ENCODE measurements around the gene TMEFF2. TPM values are rescaled to one million over a fixed set of nuclear protein-coding genes. Genes with fewer than 3 reads are reported as not detected.

The TMEFF2 gene
- total and polyA plus RNA-seq, 9 donors = 7.7 to 35.3 (median 28.2) TPM

GRCh38 chr2:191985740-191986139, 209.0 kb downstream of the TMEFF2 start:
- Histone ChIP-seq H3K27ac (ENCODE audit: low read length) (no peak overlapping the region), H3K9me3 (replicated peaks; ENCODE audit: control insufficient read depth, low read depth, low read length) (no peaks in the 10 kb centered on the region), H3K4me3 (ENCODE audit: low read length) (no peak overlapping the region), H3K4me1 (ENCODE audit: control insufficient read depth, insufficient read depth, low read length) (no peaks in the 10 kb centered on the region), H3K36me3 (ENCODE audit: control insufficient read depth, insufficient read depth, low read length) (peaks cover 4% of the 10 kb centered on the region), H3K27me3 (ENCODE audit: control insufficient read depth, insufficient read depth, low read length) (no peaks in the 10 kb centered on the region)
- DNase-seq = no peak
- WGBS (ENCODE audit: insufficient coverage) = no CpG with 5 or more reads among the region's 2 CpGs

GRCh38 chr2:191983591-191983990, 211.1 kb downstream of the TMEFF2 start:
- WGBS (ENCODE audit: insufficient coverage) = no CpG with 5 or more reads among the region's 1 CpG
- Histone ChIP-seq H3K36me3 (ENCODE audit: control insufficient read depth, insufficient read depth, low read length) (peaks cover 4% of the 10 kb centered on the region), H3K27ac (ENCODE audit: low read length) (no peak overlapping the region), H3K4me3 (ENCODE audit: low read length) (no peak overlapping the region), H3K4me1 (ENCODE audit: control insufficient read depth, insufficient read depth, low read length) (no peaks in the 10 kb centered on the region), H3K9me3 (replicated peaks; ENCODE audit: control insufficient read depth, low read depth, low read length) (no peaks in the 10 kb centered on the region), H3K27me3 (ENCODE audit: control insufficient read depth, insufficient read depth, low read length) (no peaks in the 10 kb centered on the region)
- DNase-seq = no peak

GRCh38 chr2:191983186-191983585, 211.5 kb downstream of the TMEFF2 start:
- H3K9me3 ChIP-seq (replicated peaks; ENCODE audit: control insufficient read depth, low read depth, low read length) = no peaks in the 10 kb centered on the region

GRCh38 chr2:191981706-191982105, 213.0 kb downstream of the TMEFF2 start:
- Histone ChIP-seq H3K36me3 (ENCODE audit: control insufficient read depth, insufficient read depth, low read length) (peaks cover under 1% of the 10 kb centered on the region), H3K4me3 (ENCODE audit: low read length) (no peak overlapping the region), H3K27ac (ENCODE audit: low read length) (no peak overlapping the region), H3K4me1 (ENCODE audit: control insufficient read depth, insufficient read depth, low read length) (no peaks in the 10 kb centered on the region), H3K27me3 (ENCODE audit: control insufficient read depth, insufficient read depth, low read length) (no peaks in the 10 kb centered on the region), H3K9me3 (replicated peaks; ENCODE audit: control insufficient read depth, low read depth, low read length) (no peaks in the 10 kb centered on the region)
- no CpG with 5 or more reads among the region's 5 CpGs for WGBS (ENCODE audit: insufficient coverage)
- DNase-seq = no peak

More at GRCh38 chr2:191983186-191983585, 211.5 kb downstream of the TMEFF2 start:
- no peak for DNase-seq
- H3K4me1 ChIP-seq (ENCODE audit: control insufficient read depth, insufficient read depth, low read length) = no peaks in the 10 kb centered on the region
- no peak overlapping the region for H3K4me3 ChIP-seq (ENCODE audit: low read length)
- H3K27ac ChIP-seq (ENCODE audit: low read length) = no peak overlapping the region
- no peaks in the 10 kb centered on the region for H3K27me3 ChIP-seq (ENCODE audit: control insufficient read depth, insufficient read depth, low read length)
- peaks cover 4% of the 10 kb centered on the region for H3K36me3 ChIP-seq (ENCODE audit: control insufficient read depth, insufficient read depth, low read length)

- H3K27ac ChIP-seq (ENCODE audit: low read length) = no peak overlapping the region
- no peaks in the 10 kb centered on the region for H3K9me3 ChIP-seq (replicated peaks; ENCODE audit: control insufficient read depth, low read depth, low read length)
- 100% methylated on average over 2 of the region's 3 CpGs for WGBS (ENCODE audit: insufficient coverage)
- H3K27me3 ChIP-seq (ENCODE audit: control insufficient read depth, insufficient read depth, low read length) = no peaks in the 10 kb centered on the region
- H3K4me1 ChIP-seq (ENCODE audit: control insufficient read depth, insufficient read depth, low read length) = no peaks in the 10 kb centered on the region
- no peak overlapping the region for H3K4me3 ChIP-seq (ENCODE audit: low read length)
- H3K36me3 ChIP-seq (ENCODE audit: control insufficient read depth, insufficient read depth, low read length) = no peaks in the 10 kb centered on the region
- no peak for DNase-seq
Measured at GRCh38 chr2:191980483-191980882, 214.2 kb downstream of the TMEFF2 start.

- H3K36me3 ChIP-seq (ENCODE audit: control insufficient read depth, insufficient read depth, low read length) = no peaks in the 10 kb centered on the region
- H3K9me3 ChIP-seq (replicated peaks; ENCODE audit: control insufficient read depth, low read depth, low read length) = no peaks in the 10 kb centered on the region
- H3K4me1 ChIP-seq (ENCODE audit: control insufficient read depth, insufficient read depth, low read length) = no peaks in the 10 kb centered on the region
- no peak for DNase-seq
- no peak overlapping the region for H3K4me3 ChIP-seq (ENCODE audit: low read length)
- no CpG with 5 or more reads among the region's 2 CpGs for WGBS (ENCODE audit: insufficient coverage)
- H3K27me3 ChIP-seq (ENCODE audit: control insufficient read depth, insufficient read depth, low read length) = no peaks in the 10 kb centered on the region
- no peak overlapping the region for H3K27ac ChIP-seq (ENCODE audit: low read length)
Measured at GRCh38 chr2:191979221-191979730, 215.5 kb downstream of the TMEFF2 start.

GRCh38 chr2:191977754-191978153, 217.0 kb downstream of the TMEFF2 start:
- no peak overlapping the region for H3K4me3 ChIP-seq (ENCODE audit: low read length)
- DNase-seq = peak; percentile 36
- H3K27me3 ChIP-seq (ENCODE audit: control insufficient read depth, insufficient read depth, low read length) = no peaks in the 10 kb centered on the region
- H3K9me3 ChIP-seq (replicated peaks; ENCODE audit: control insufficient read depth, low read depth, low read length) = no peaks in the 10 kb centered on the region
- no peak overlapping the region for H3K27ac ChIP-seq (ENCODE audit: low read length)
- no CpG with 5 or more reads among the region's 1 CpG for WGBS (ENCODE audit: insufficient coverage)
- no peaks in the 10 kb centered on the region for H3K4me1 ChIP-seq (ENCODE audit: control insufficient read depth, insufficient read depth, low read length)
- H3K36me3 ChIP-seq (ENCODE audit: control insufficient read depth, insufficient read depth, low read length) = no peaks in the 10 kb centered on the region

- no CpG with 5 or more reads among the region's 3 CpGs for WGBS (ENCODE audit: insufficient coverage)
- no peaks in the 10 kb centered on the region for H3K4me1 ChIP-seq (ENCODE audit: control insufficient read depth, insufficient read depth, low read length)
- no peak for DNase-seq
- no peaks in the 10 kb centered on the region for H3K36me3 ChIP-seq (ENCODE audit: control insufficient read depth, insufficient read depth, low read length)
- H3K4me3 ChIP-seq (ENCODE audit: low read length) = no peak overlapping the region
- no peaks in the 10 kb centered on the region for H3K27me3 ChIP-seq (ENCODE audit: control insufficient read depth, insufficient read depth, low read length)
- H3K9me3 ChIP-seq (replicated peaks; ENCODE audit: control insufficient read depth, low read depth, low read length) = no peaks in the 10 kb centered on the region
- H3K27ac ChIP-seq (ENCODE audit: low read length) = no peak overlapping the region
Measured at GRCh38 chr2:191976436-191976835, 218.3 kb downstream of the TMEFF2 start.

GRCh38 chr2:191974676-191975075, 220.1 kb downstream of the TMEFF2 start:
- no peaks in the 10 kb centered on the region for H3K27me3 ChIP-seq (ENCODE audit: control insufficient read depth, insufficient read depth, low read length)
- H3K36me3 ChIP-seq (ENCODE audit: control insufficient read depth, insufficient read depth, low read length) = no peaks in the 10 kb centered on the region
- DNase-seq = no peak
- no peak overlapping the region for H3K4me3 ChIP-seq (ENCODE audit: low read length)
- no peaks in the 10 kb centered on the region for H3K9me3 ChIP-seq (replicated peaks; ENCODE audit: control insufficient read depth, low read depth, low read length)
- H3K27ac ChIP-seq (ENCODE audit: low read length) = no peak overlapping the region
- no peaks in the 10 kb centered on the region for H3K4me1 ChIP-seq (ENCODE audit: control insufficient read depth, insufficient read depth, low read length)

GRCh38 chr2:191970867-191971266, 223.9 kb downstream of the TMEFF2 start:
- Histone ChIP-seq H3K36me3 (ENCODE audit: control insufficient read depth, insufficient read depth, low read length) (no peaks in the 10 kb centered on the region), H3K4me1 (ENCODE audit: control insufficient read depth, insufficient read depth, low read length) (no peaks in the 10 kb centered on the region), H3K27me3 (ENCODE audit: control insufficient read depth, insufficient read depth, low read length) (no peaks in the 10 kb centered on the region), H3K4me3 (ENCODE audit: low read length) (no peak overlapping the region), H3K9me3 (replicated peaks; ENCODE audit: control insufficient read depth, low read depth, low read length) (no peaks in the 10 kb centered on the region), H3K27ac (ENCODE audit: low read length) (no peak overlapping the region)
- WGBS (ENCODE audit: insufficient coverage) = no CpG with 5 or more reads among the region's 2 CpGs
- no peak for DNase-seq

- 83% methylated on average over 2 of the region's 2 CpGs for WGBS (ENCODE audit: insufficient coverage)
- H3K27me3 ChIP-seq (ENCODE audit: control insufficient read depth, insufficient read depth, low read length) = no peaks in the 10 kb centered on the region
- no peak overlapping the region for H3K27ac ChIP-seq (ENCODE audit: low read length)
- no peak for DNase-seq
- no peaks in the 10 kb centered on the region for H3K36me3 ChIP-seq (ENCODE audit: control insufficient read depth, insufficient read depth, low read length)
- H3K9me3 ChIP-seq (replicated peaks; ENCODE audit: control insufficient read depth, low read depth, low read length) = no peaks in the 10 kb centered on the region
- H3K4me3 ChIP-seq (ENCODE audit: low read length) = no peak overlapping the region
- H3K4me1 ChIP-seq (ENCODE audit: control insufficient read depth, insufficient read depth, low read length) = no peaks in the 10 kb centered on the region
Measured at GRCh38 chr2:191968120-191968519, 226.6 kb downstream of the TMEFF2 start.
